Activated CD4-positive, alpha-beta T cell treated with anti-CD3 and anti-CD28 coated beads, Interleukin-10, Interleukin-2, amounts not matched to agents 100 ng/mL and 50 ng/mL, durations not matched to agents 16 hours and 8 hours (primary cell): Measurements from ENCODE around the gene UMOD.
"Not testable (repeated sequence)": the region's sequence is repeated elsewhere in the genome, so short reads cannot be mapped to it uniquely, and the experiment has no call there.

Experiments
- DNase-seq: peaks from one replicate; pipeline ENCODE4 v3.0.0-alpha.2; 2020

UMOD gene

GRCh38 chr16:20363191-20363590, 10.7 kb upstream of the UMOD start:
- no peak for DNase-seq

- DNase-seq, result no peak
Measured at GRCh38 chr16:20359997-20360396, 7.5 kb upstream of the UMOD start.

- DNase-seq, result no peak
Measured at GRCh38 chr16:20355114-20355782, 2.7 kb upstream of the UMOD start.

- DNase-seq, result no peak
Measured at GRCh38 chr16:20353379-20353778, 864 bp upstream of the UMOD start.

- DNase-seq, result no peak
Measured at GRCh38 chr16:20349615-20350014, 2.9 kb downstream of the UMOD start.

- DNase-seq, result no peak
Measured at GRCh38 chr16:20348365-20349185, 3.9 kb downstream of the UMOD start.

GRCh38 chr16:20347666-20348364, 4.7 kb downstream of the UMOD start:
- no peak for DNase-seq

- DNase-seq, result no peak
Measured at GRCh38 chr16:20344611-20345010, 7.9 kb downstream of the UMOD start.

GRCh38 chr16:20339744-20340143, 12.8 kb downstream of the UMOD start:
- no peak for DNase-seq

- DNase-seq, result no peak
Measured at GRCh38 chr16:20336955-20337354, 15.6 kb downstream of the UMOD start.

GRCh38 chr16:20334396-20334795, 18.1 kb downstream of the UMOD start:
- no peak for DNase-seq

GRCh38 chr16:20333120-20333519, 19.4 kb downstream of the UMOD start:
- no peak for DNase-seq

- no peak for DNase-seq
Measured at GRCh38 chr16:20332411-20332810, 20.1 kb downstream of the UMOD start.

- DNase-seq, result no peak
Measured at GRCh38 chr16:20331635-20332034, 20.9 kb downstream of the UMOD start.

GRCh38 chr16:20329392-20330138, 22.9 kb downstream of the UMOD start:
- DNase-seq, result no peak

GRCh38 chr16:20327444-20328041, 25.0 kb downstream of the UMOD start, which contains the start of gene GP2:
TSS of gene GP2 (minus strand) at chr16:20327513. CDS start at chr16:20326431, 1,082 bp downstream.
- no peak for DNase-seq

GRCh38 chr16:20326321-20326720, 26.2 kb downstream of the UMOD start:
- no peak for DNase-seq

- DNase-seq, result no peak
Measured at GRCh38 chr16:20325005-20325404, 27.5 kb downstream of the UMOD start.

GRCh38 chr16:20323591-20324117, 28.9 kb downstream of the UMOD start:
- DNase-seq, result no peak

GRCh38 chr16:20322696-20323095, 29.8 kb downstream of the UMOD start:
- no peak for DNase-seq

GRCh38 chr16:20321671-20322070, 30.8 kb downstream of the UMOD start:
- DNase-seq, result no peak

- DNase-seq, result not testable (repeated sequence)
Measured at GRCh38 chr16:20321051-20321450, 31.5 kb downstream of the UMOD start.
